ENCODE data around the gene LGALS16. TPM values are rescaled to one million over a fixed set of nuclear protein-coding genes. Genes with fewer than 3 reads are reported as not detected.
A peak's percentile ranks its signal among the peaks of the same experiment; 100 is the strongest.
"Not testable (repeated sequence)": the region's sequence is repeated elsewhere in the genome, so short reads cannot be mapped to it uniquely, and the experiment has no call there.

Gene LGALS16
- total and polyA plus RNA-seq, 2 donors (not counting 3 experiments of a cell fraction or from before 2014, with no cell fraction given), result not detected

DNA sequence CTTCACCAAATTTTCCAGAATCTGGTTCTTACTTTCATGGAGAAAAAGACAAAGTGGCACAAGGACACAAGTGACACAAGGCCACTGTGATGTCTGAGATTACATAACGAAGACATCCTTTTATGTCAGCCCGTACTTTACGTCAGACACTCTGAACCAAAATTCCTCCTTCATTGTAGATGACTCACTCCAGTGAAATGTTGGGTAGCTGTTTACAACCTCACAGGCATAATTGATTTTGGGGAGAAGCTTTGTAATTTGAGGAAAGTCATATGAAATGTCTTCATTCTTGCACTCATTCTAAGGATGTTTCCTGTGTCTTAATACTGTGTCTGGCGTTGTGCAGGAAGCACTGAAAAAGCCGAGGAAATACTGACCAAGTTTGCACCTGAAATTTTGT lies 28.6 kb downstream of the LGALS16 start:
- DNase-seq (ENCODE audit: low read depth, low spot score) (no peak), FAIRE-seq (no peak)
- Histone ChIP-seq H3K9me1 (replicated peaks; ENCODE audit: control insufficient read depth, extremely low read depth, insufficient read depth, low read length) (no peaks in the 10 kb centered on the region), H4K20me1 (replicated peaks; ENCODE audit: control insufficient read depth, extremely low read depth, insufficient read depth, low read length) (no peaks in the 10 kb centered on the region), H3K4me1 (ENCODE audit: control insufficient read depth, extremely low read depth, insufficient read depth, low read length) (no peaks in the 10 kb centered on the region), H3K27me3 (ENCODE audit: control insufficient read depth in 2 of 2, insufficient read depth in 2 of 2, low read length in 2 of 2) (no peaks in the 10 kb centered on the region), H3K27ac (ENCODE audit: insufficient read depth, low read depth, low read length) (no peak overlapping the region), H3K4me2 (ENCODE audit: insufficient read depth, low read length) (no peak overlapping the region), H3K9ac (replicated peaks; ENCODE audit: extremely low read depth, insufficient read depth, low read length) (no peak overlapping the region), H3K36me3 (ENCODE audit: control insufficient read depth in 2 of 2, extremely low read depth in 1 of 2, insufficient read depth in 2 of 2, low read length in 2 of 2) (no peaks in the 10 kb centered on the region), H3K79me2 (ENCODE audit: control insufficient read depth, insufficient read depth, low read length) (no peaks in the 10 kb centered on the region), H3K4me3 (replicated peaks in 1 of 3; ENCODE audit: insufficient read depth in 1 of 3, low read depth in 1 of 3, low read length in 3 of 3) (no peak overlapping the region), H2AFZ (ENCODE audit: low read depth, low read length) (no peak overlapping the region), H3K9me3 (replicated peaks; ENCODE audit: control insufficient read depth, insufficient read depth, low read length) (no peaks in the 10 kb centered on the region)
- ChIA-PET CTCF (no interaction called here), POLR2A (no interaction called here)
- peak; percentile 3 for TF ChIP-seq JUN (IDR thresholded peaks at IDR 0.05; ENCODE audit: borderline replicate concordance, insufficient read depth, insufficient read length, low read depth)
- no peak for TF ChIP-seq FOS (IDR thresholded peaks at IDR 0.05; ENCODE audit: borderline replicate concordance, insufficient read depth, low read length)
- dilution Hi-C loops (cut with MboI; ENCODE audit: extremely low pct_ligation_motif_present, low sequenced_read_pairs) (no loop called here), intact Hi-C loops (cut with micrococcal nuclease) (no loop called here)
- no TSS peak for BruUV-seq (replicated peaks)

DNA sequence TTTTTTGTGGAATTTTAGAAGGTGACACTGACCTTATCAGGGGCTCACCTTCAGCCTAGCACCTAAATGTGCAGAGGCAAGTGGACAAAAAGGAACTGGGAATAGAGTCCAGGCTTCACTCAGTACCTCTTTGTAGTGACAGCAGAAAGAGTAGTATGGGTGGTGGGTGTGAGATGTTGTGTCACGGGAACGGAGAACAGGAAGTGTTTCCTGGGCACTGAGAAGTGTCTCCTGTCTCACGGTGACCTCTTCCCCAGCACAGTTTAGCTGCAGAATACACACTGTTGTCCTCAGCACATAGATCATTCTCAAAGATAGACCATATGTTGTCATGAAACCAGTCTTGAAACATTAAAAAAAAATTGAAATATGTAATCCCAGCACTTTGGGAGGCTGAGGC lies 31.0 kb downstream of the LGALS16 start:
- no peak for DNase-seq (ENCODE audit: low read depth, low spot score)
- Histone ChIP-seq H3K4me1 (ENCODE audit: control insufficient read depth, extremely low read depth, insufficient read depth, low read length) (no peaks in the 10 kb centered on the region), H3K79me2 (ENCODE audit: control insufficient read depth, insufficient read depth, low read length) (no peaks in the 10 kb centered on the region), H3K9me1 (replicated peaks; ENCODE audit: control insufficient read depth, extremely low read depth, insufficient read depth, low read length) (no peaks in the 10 kb centered on the region), H3K4me3 (replicated peaks in 1 of 3; ENCODE audit: insufficient read depth in 1 of 3, low read depth in 1 of 3, low read length in 3 of 3) (no peak overlapping the region), H3K9ac (replicated peaks; ENCODE audit: extremely low read depth, insufficient read depth, low read length) (no peak overlapping the region), H2AFZ (ENCODE audit: low read depth, low read length) (no peak overlapping the region), H3K27ac (ENCODE audit: insufficient read depth, low read depth, low read length) (no peak overlapping the region), H3K9me3 (replicated peaks; ENCODE audit: control insufficient read depth, insufficient read depth, low read length) (no peaks in the 10 kb centered on the region), H4K20me1 (replicated peaks; ENCODE audit: control insufficient read depth, extremely low read depth, insufficient read depth, low read length) (no peaks in the 10 kb centered on the region), H3K4me2 (ENCODE audit: insufficient read depth, low read length) (no peak overlapping the region), H3K36me3 (ENCODE audit: control insufficient read depth in 2 of 2, extremely low read depth in 1 of 2, insufficient read depth in 2 of 2, low read length in 2 of 2) (no peaks in the 10 kb centered on the region), H3K27me3 (ENCODE audit: control insufficient read depth in 2 of 2, insufficient read depth in 2 of 2, low read length in 2 of 2) (no peaks in the 10 kb centered on the region)
- dilution Hi-C loops (cut with MboI; ENCODE audit: extremely low pct_ligation_motif_present, low sequenced_read_pairs) (no loop called here), intact Hi-C loops (cut with micrococcal nuclease) (no loop called here)
- ChIA-PET POLR2A (no interaction called here), CTCF (no interaction called here)
- no TSS peak for BruUV-seq (replicated peaks)
- TF ChIP-seq MYC (IDR thresholded peaks at IDR 0.05; ENCODE audit: low read depth, low read length) (no peak), POLR2AphosphoS5 (IDR thresholded peaks at IDR 0.05; ENCODE audit: insufficient read depth, low read depth, low read length) (no peak), JUN (IDR thresholded peaks at IDR 0.05; ENCODE audit: borderline replicate concordance, insufficient read depth, insufficient read length, low read depth) (no peak), POLR2A (IDR thresholded peaks at IDR 0.05; ENCODE audit: low read depth, low read length) (no peak), FOS (IDR thresholded peaks at IDR 0.05; ENCODE audit: borderline replicate concordance, insufficient read depth, low read length) (no peak), EZH2 (IDR thresholded peaks at IDR 0.05; ENCODE audit: borderline replicate concordance, low read depth, low read length, severe bottlenecking) (no peak), GATA2 (IDR thresholded peaks at IDR 0.05; ENCODE audit: insufficient read depth, insufficient read length, low read depth, low read length) (no peak)
- TF ChIP-seq, protein P1, sequence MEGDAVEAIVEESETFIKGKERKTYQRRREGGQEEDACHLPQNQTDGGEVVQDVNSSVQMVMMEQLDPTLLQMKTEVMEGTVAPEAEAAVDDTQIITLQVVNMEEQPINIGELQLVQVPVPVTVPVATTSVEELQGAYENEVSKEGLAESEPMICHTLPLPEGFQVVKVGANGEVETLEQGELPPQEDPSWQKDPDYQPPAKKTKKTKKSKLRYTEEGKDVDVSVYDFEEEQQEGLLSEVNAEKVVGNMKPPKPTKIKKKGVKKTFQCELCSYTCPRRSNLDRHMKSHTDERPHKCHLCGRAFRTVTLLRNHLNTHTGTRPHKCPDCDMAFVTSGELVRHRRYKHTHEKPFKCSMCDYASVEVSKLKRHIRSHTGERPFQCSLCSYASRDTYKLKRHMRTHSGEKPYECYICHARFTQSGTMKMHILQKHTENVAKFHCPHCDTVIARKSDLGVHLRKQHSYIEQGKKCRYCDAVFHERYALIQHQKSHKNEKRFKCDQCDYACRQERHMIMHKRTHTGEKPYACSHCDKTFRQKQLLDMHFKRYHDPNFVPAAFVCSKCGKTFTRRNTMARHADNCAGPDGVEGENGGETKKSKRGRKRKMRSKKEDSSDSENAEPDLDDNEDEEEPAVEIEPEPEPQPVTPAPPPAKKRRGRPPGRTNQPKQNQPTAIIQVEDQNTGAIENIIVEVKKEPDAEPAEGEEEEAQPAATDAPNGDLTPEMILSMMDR (IDR thresholded peaks at IDR 0.05; ENCODE audit: extremely low read depth in 1 of 2, insufficient read depth in 1 of 2, low read depth in 1 of 2, low read length in 2 of 2), result no peak
- TF ChIP-seq, protein P2, sequence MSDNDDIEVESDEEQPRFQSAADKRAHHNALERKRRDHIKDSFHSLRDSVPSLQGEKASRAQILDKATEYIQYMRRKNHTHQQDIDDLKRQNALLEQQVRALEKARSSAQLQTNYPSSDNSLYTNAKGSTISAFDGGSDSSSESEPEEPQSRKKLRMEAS (IDR thresholded peaks at IDR 0.05; ENCODE audit: insufficient read depth, insufficient read length), result no peak
- FAIRE-seq, result no peak

DNA sequence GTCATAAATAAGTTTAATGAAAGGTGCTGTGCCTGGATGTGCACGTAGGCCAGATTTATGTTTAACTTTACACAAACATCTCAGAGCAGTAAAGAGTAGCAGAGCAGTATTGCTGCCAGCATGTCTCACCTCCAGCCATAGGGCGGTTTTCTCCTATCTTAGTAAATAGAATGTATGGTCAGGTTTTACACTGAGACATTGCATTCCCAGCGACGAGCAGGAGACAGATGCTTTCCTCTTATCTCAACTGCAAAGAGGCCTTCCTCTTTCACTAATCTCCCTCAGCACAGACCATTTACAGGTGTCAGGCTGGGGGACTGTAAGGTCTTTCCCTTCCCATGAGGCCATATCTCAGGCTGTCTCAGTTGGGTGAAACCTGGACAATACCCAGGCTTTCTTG lies 32.9 kb downstream of the LGALS16 start:
- H3K4me2 ChIP-seq (ENCODE audit: insufficient read depth, low read length); H3K27me3 ChIP-seq (ENCODE audit: control insufficient read depth in 2 of 2, insufficient read depth in 2 of 2, low read length in 2 of 2); H3K79me2 ChIP-seq (ENCODE audit: control insufficient read depth, insufficient read depth, low read length); BruUV-seq (replicated peaks); H3K36me3 ChIP-seq (ENCODE audit: control insufficient read depth in 2 of 2, extremely low read depth in 1 of 2, insufficient read depth in 2 of 2, low read length in 2 of 2); H3K4me3 ChIP-seq (replicated peaks in 1 of 3; ENCODE audit: insufficient read depth in 1 of 3, low read depth in 1 of 3, low read length in 3 of 3); H3K4me1 ChIP-seq (ENCODE audit: control insufficient read depth, extremely low read depth, insufficient read depth, low read length); POLR2A ChIA-PET; dilution Hi-C loops (cut with MboI; ENCODE audit: extremely low pct_ligation_motif_present, low sequenced_read_pairs); CTCF ChIA-PET; H2AFZ ChIP-seq (ENCODE audit: low read depth, low read length); H3K9me1 ChIP-seq (replicated peaks; ENCODE audit: control insufficient read depth, extremely low read depth, insufficient read depth, low read length); intact Hi-C loops (cut with micrococcal nuclease); DNase-seq (ENCODE audit: low read depth, low spot score); H3K9ac ChIP-seq (replicated peaks; ENCODE audit: extremely low read depth, insufficient read depth, low read length); H3K27ac ChIP-seq (ENCODE audit: insufficient read depth, low read depth, low read length); H4K20me1 ChIP-seq (replicated peaks; ENCODE audit: control insufficient read depth, extremely low read depth, insufficient read depth, low read length); H3K9me3 ChIP-seq (replicated peaks; ENCODE audit: control insufficient read depth, insufficient read depth, low read length); FAIRE-seq: not testable (repeated sequence)

Measured in endothelial cell of umbilical vein (primary cell).